Measurements from ENCODE around the gene MDM2.

The MDM2 gene

GRCh38 chr12:68896881-68897540 lies 89.0 kb downstream of the MDM2 start:
- no peak overlapping the region for H3K9ac ChIP-seq
- no peak overlapping the region for H3K4me3 ChIP-seq (IDR thresholded peaks at IDR 0.05; ENCODE audit: insufficient read depth, low read depth, low read length)
- H3K27me3 ChIP-seq (ENCODE audit: insufficient read depth, low read depth), result no peaks in the 10 kb centered on the region
- H3K4me2 ChIP-seq, result no peak overlapping the region
- TF ChIP-seq CTCF (conservative IDR thresholded peaks at IDR 0.05; ENCODE audit: low read depth, low read length), result no peak
- H3K4me1 ChIP-seq (ENCODE audit: low read depth, poor library complexity, severe bottlenecking), result no peaks in the 10 kb centered on the region
- H2AFZ ChIP-seq (ENCODE audit: low read depth), result no peak overlapping the region
- no peak overlapping the region for H3K27ac ChIP-seq
- H3K36me3 ChIP-seq (ENCODE audit: insufficient read depth), result no peaks in the 10 kb centered on the region
- no peaks in the 10 kb centered on the region for H4K20me1 ChIP-seq (ENCODE audit: insufficient read depth)
- no peaks in the 10 kb centered on the region for H3K79me2 ChIP-seq (ENCODE audit: insufficient read depth, low read depth)

DNA sequence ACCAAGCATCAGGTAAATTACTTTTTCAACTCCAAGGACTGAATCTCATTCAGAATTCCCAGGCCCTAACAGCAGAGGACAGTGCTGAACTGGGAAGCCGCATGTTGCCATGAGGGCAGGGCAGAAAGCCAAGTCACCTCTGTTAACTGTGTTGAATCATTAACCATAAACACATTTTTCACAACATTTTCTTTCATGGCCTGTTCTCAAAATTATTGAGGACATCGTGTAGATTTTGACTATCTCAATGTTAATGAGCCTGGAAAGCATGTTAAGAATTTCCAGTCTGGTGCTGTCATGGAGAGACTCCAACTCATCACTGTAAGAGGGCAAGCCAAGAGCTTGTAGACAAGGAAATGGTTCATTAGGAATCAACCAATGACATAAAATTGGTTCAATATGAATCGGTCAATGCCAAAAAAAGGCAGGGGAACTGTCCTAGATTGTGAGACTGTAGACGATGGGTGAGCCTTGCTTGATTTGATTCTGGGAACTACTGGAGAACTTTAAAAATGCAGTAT lies 91.3 kb downstream of the MDM2 start:
- no peak overlapping the region for H3K4me3 ChIP-seq (IDR thresholded peaks at IDR 0.05; ENCODE audit: insufficient read depth, low read depth, low read length)
- no peaks in the 10 kb centered on the region for H3K79me2 ChIP-seq (ENCODE audit: insufficient read depth, low read depth)
- no peak overlapping the region for H2AFZ ChIP-seq (ENCODE audit: low read depth)
- no peaks in the 10 kb centered on the region for H3K27me3 ChIP-seq (ENCODE audit: insufficient read depth, low read depth)
- H3K27ac ChIP-seq, result no peak overlapping the region
- no peaks in the 10 kb centered on the region for H3K4me1 ChIP-seq (ENCODE audit: low read depth, poor library complexity, severe bottlenecking)
- no peaks in the 10 kb centered on the region for H3K36me3 ChIP-seq (ENCODE audit: insufficient read depth)
- no peak overlapping the region for H3K4me2 ChIP-seq
- H4K20me1 ChIP-seq (ENCODE audit: insufficient read depth), result no peaks in the 10 kb centered on the region
- no peak for TF ChIP-seq CTCF (conservative IDR thresholded peaks at IDR 0.05; ENCODE audit: low read depth, low read length)
- H3K9ac ChIP-seq, result no peak overlapping the region

- no peak for TF ChIP-seq CTCF (conservative IDR thresholded peaks at IDR 0.05; ENCODE audit: low read depth, low read length)
- H3K4me1 ChIP-seq (ENCODE audit: low read depth, poor library complexity, severe bottlenecking), result no peaks in the 10 kb centered on the region
- no peak overlapping the region for H2AFZ ChIP-seq (ENCODE audit: low read depth)
These were observed 92.3 kb downstream of the MDM2 start for GRCh38 chr12:68900241-68900640.

More at GRCh38 chr12:68900241-68900640, 92.3 kb downstream of the MDM2 start:
- Histone ChIP-seq H3K36me3 (ENCODE audit: insufficient read depth) (no peaks in the 10 kb centered on the region), H4K20me1 (ENCODE audit: insufficient read depth) (no peaks in the 10 kb centered on the region), H3K79me2 (ENCODE audit: insufficient read depth, low read depth) (no peaks in the 10 kb centered on the region), H3K9ac (no peak overlapping the region), H3K4me3 (IDR thresholded peaks at IDR 0.05; ENCODE audit: insufficient read depth, low read depth, low read length) (no peak overlapping the region), H3K4me2 (no peak overlapping the region), H3K27ac (no peak overlapping the region), H3K27me3 (ENCODE audit: insufficient read depth, low read depth) (no peaks in the 10 kb centered on the region)
